Measurements from ENCODE around the gene RNF17. TPM values are rescaled to one million over a fixed set of nuclear protein-coding genes. Genes with fewer than 3 reads are reported as not detected.
A peak's percentile ranks its signal among the peaks of the same experiment; 100 is the strongest.

Gene RNF17
- total RNA-seq, 1 experiment from 2014 or later: not detected

DNA sequence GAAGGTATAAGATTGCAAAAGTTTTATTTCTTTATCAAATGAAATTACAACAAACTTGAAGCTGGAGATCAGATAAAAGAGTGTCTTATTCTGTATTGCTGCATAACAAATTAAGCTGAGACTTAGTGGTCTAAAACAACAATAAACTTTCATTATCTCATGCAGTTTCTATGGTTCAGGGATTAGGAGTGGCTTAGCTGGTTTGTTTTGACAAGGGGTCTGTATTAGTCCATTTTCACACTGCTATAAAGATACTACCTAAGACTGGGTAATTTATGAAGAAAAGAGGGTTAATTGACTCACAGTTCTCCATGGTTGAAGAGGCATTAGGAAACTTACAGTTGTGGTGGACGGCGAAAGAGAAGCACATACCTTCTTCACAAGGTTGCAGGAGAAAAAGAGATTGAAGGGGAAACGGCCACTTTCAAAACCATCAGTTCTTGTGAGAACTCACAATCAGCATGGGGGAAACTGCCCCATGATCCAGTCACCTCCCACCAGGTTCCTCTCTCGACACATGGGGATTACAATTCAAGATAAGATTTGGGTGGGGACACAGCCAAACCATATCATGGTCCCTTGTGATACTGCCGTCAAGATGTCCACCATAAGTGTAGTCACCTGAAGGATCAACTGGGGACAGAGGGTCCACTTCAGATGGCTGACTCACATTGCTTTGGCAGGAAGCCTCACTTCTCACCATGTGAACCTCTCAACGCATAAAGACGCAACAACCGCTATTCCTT, 97.8 kb downstream of the RNF17 start:
- DNase-seq (ENCODE audit: low spot score): no peak

DNA sequence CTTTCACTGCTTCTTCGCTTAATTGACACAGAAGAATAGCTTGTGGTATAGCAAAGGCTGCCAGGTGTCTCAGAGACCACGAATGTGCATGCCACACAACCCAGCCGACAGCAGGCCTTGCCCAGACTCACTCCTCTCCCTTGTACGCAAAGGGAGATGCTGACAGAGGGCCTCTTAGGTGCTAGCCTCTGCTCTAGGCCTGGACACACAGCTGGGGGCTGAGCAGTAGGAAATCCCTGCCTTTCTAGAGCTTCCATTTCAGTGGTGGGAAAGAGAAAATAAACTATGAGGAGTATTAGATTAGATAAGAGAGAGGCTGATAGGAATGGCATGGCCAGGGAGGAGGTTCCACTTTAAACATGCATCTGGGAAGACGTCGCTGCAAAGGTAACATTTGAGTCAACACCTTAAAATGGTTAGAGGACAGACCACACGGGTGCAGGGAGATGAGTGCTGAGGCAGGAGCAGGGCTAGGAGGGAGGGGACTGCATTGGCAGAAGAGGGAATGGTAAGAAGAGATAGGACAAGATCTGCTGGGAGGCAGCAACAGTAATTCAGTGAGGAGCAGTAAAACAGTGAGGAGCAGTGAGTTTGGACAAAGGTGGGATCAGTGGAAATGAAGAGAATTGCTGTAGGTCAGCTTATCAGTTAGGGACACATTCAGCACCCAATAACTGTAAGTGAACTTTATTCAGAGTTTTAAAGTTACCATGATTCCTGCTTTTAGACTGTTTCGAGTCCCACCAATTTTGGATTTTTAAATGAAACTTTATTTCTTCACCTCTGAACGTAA, 100.0 kb downstream of the RNF17 start:
- no peak for DNase-seq (ENCODE audit: low spot score)

DNA sequence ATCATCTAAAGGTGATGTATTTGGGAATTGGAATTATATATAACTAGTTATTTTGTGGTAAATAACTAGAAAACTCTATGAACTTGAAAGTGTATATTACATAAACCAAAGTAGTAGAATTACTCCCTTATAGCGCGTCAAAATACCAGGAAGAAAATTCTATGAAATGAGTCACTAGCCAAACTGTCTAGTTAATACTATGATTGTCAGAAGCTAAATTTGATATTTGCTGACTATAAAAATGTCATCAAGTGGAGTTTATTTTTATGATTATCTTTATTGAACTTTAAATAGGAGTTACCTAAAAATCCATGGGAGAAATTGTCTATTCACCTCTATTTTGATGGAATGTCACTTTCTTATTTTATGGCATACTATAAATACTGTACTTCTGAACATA, 100.6 kb downstream of the RNF17 start:
- DNase-seq (ENCODE audit: low spot score): no peak

DNA sequence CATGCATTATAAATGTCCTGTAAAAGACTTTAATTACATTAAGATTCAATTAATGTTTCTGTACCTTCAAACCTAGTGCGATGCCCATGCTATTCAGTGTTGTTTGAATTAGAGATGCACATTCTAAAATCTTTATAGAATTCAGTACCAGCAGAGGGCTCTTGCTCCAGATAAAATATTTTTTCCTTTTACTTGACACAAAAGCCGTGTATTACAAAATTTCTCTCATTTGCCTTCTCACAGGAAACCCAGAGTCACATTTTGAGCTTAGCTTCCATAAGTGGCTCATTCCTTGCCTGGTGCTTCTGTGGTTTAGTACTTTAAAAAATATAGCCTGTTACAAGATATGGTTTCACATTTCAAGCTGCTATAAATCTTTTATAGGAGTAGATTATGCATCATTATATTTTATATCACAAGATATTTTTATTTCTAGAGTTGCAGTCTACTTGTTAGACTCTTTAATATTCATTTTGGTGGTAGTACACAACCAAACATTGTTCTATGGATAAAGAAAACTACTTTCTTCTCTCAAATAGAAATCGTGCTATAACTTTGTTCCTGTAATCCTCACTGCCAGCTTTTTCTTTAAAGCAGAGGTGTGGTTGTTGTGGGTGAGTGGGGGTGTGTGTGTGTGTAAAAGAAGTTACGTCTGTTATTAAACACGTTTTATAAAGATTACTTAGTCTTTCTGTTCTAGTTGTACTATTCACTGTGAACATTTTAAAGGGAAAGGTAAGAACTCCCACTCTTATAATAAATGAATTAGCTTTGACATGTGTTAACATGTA, 101.4 kb downstream of the RNF17 start:
- DNase-seq (ENCODE audit: low spot score): peak; percentile 2

DNA sequence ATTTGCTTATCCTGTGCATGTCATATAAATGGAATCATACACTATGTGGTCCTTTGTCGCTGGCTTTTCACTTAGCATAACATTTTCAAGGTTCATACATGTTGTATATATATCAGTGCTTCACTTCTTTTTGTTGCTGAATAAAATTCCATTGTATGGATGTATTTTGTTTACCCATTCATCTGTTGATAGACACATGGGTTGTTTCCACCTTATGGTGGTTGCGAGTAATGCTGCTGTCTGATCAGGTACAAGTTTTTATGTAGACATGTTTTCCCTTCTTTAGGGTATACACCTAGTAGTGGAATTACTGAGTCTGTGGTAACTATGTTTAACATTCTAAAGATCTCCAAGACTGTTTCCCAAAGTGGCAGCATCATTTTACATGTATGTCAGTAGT, 102.5 kb downstream of the RNF17 start:
- no peak for DNase-seq (ENCODE audit: low spot score)

DNA sequence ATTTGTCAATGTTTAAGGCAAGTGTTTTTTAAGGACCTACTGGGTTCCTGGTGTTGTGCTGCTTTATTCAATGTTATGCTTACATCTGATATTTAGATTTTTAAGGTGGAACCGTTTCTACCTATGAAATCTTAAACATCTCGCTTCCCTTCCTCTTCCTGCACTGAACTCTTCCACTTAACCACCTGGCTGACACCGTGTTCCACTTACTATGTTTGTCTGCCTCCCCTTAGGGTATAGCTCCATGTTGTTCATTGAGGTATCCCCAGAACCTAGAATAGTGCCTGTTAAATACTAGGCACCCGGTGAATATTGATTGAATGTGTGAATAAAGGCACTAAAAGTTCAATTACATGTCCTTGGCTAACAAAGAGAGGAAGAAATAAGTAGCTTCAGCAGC, 104.9 kb downstream of the RNF17 start:
- DNase-seq (ENCODE audit: low spot score): no peak

DNA sequence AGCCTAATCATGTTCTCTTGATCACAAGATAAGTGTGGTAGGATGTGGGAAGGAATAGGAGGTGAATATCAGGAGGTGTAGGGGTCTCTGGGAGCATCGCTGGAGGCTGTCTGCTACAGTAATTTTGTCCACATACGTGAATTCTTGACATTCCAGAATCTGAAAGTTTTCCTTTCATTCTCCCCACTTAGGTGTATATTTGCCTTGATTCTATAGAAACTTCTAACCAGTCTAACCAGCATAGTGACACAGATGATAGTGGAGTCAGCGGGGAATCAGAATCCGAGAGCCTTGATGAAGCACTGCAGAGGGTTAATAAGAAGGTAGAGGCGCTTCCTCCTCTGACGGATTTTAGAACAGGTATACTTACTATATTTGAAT, 106.4 kb downstream of the RNF17 start:
- DNase-seq (ENCODE audit: low spot score): no peak

DNA sequence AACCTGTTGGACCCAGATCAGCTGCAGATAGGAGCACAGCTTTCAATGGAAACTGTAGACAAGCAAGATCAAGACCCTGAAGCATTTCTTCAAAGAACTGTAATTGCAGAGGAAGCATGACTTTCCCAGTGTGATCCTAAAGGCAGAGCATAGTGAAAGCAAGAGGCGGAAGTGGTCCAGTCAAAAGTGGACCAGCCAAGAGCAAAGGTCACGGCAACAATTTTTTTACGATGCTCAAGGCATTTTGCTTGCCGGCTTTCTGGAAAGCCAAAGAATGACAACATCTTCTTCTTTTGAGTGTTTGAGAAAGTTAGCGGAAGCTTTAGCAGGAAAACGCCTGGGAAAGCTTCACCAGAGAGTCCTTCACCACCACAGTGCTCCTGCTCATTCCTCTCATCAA, 111.6 kb downstream of the RNF17 start:
- no peak for DNase-seq (ENCODE audit: low spot score)

DNA sequence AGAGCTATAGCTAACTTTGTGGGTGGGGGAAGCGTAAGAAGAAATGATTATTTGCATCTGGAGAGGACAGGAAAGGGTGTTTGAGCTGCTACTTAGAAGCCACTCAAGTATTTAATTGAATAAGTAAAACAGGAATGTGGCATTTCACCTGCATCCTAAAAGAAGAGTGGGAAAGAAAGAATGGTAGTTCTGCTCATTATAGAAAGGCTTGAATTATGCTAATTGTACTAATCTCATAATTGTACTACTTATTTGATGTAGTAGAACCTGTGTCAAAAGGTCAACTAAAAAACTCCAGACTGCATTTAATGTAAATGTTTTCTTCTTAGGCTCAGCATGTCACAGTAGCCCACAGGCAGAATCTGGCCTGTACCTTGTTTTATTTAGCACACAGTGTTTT, 113.6 kb downstream of the RNF17 start:
- no peak for DNase-seq (ENCODE audit: low spot score)

DNA sequence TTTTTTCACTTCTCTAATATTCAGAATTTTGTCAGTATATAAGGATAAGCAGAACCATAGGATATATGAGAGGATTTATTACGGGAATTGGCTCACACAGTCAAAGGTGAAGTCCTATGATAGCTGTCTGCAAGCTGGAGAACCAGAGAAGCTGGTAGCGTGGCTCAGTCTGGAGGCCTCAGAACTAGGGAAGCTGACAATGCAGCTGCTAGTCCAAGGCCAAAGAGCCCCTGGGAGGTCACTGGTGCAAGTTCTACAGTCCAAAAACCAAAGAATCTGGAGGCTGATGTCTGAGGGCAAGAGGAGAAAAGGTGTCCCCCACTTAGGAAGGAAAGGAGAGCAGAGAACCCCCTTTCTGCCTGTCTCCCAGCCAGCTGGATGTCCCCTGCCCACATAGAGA, 114.4 kb downstream of the RNF17 start:
- DNase-seq (ENCODE audit: low spot score): no peak

DNA sequence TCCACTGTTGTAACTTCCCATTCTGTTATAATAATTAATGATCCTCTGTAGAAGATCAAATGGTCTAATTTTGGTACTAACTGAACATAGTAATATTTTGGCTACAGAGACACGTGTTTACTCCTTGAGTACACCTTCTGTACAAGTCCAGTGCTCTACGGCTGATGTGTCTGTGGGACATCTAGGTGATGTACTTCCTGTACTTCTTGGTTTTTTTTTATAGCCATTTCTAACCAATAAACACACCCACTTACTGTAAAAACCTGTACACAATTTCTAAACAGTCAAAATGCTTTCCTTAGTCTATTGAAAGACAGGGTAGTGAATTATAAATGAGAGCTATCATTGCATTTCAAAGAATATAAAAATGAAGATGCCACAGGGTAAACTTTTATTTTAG, 118.7 kb downstream of the RNF17 start:
- DNase-seq (ENCODE audit: low spot score): no peak

DNA sequence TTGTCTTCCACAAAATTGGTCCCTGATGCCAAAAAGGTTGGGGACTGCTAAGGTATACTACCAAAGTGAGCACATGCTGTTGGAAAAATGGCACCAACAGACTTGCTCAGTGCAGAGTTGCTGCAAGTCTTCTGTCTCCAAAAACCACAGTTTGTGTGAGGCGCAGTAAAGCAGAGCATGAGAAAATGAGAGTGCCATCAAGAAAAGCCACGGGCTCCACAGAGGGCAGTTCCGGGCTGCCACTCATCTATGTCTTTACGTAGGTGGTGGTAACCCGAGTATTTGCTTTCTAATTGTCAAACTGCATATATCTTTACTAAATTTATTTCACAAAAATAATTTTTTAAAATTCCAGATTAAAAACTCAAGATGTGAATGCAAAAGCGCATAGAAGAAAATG, 123.8 kb downstream of the RNF17 start:
- DNase-seq (ENCODE audit: low spot score): no peak

DNA sequence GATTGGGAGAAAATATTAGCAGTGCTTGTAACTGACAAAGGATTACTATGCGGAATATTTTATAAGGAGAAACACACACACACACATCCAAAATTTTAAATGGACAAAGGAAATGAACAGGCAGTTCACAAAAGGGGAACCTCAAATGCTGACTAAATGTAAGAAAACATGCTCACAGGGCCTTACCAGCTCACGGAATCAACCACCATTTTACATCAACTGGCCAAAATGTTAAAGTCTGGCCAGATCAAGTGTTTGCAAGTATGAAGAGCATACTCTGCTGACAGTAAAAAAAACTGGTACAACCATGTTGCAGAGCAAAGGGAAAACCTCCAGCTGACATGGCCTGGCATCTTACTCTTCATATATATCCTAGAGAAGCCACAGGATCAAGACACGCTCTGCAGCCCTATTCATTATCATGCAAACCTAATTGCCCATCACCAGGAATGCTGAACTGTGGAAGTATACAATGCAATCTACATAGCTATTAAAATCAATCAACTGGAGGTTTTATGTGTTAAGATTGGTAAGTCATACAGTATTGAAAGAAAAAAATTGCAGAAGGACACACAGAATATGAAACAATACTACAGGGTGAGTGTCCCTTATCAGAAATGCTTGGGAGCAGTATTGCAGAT, 124.4 kb downstream of the RNF17 start:
- DNase-seq (ENCODE audit: low spot score): no peak

DNA sequence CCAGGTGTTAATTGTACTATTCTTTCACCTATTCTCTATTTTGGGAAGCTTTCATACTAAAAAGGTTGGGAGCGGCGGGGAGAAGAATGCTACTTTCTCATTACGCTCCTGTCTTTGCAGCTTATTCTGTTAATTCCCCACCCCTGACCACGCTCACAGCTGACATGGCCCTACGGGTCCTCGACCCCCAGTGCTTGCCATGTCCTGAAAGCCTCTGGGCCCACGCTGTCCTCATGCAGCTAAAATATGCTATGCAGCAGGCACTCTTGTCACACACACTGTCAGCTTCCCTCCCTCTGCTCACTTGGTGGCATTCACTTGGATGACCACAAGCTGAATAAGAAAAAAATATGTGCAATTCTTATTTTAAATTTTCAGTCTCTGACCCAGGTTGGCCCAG, 126.3 kb downstream of the RNF17 start:
- DNase-seq (ENCODE audit: low spot score): no peak

DNA sequence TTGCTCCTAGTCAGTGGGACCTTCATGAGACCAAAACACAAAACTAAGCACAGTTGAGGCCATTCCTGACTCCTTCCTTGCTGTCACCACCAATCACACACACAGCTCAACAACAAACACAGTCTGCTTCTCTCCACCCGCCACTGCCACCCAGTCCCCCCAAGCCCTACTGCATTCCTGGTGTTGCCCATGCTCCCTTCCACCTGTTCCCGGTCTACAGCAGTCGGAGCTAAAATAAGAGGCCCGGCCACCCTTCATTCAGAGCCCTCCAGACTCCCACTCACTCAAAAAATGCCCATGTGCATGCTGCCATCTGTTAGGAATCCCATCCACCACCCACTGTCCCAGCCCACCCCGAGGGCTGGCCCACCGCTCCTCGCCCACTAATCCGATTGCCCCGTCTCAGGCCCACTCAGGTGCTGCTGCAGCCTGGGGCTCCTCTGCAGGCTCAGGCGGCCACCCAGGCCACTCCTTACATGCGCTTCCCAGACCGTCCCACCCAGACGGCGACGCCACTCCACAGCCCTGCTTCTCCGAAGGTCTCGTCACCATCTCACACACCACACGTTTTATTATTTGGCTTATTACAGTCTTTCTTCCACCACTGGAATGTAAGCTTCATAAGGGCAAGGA, 127.6 kb downstream of the RNF17 start:
- DNase-seq (ENCODE audit: low spot score): no peak

DNA sequence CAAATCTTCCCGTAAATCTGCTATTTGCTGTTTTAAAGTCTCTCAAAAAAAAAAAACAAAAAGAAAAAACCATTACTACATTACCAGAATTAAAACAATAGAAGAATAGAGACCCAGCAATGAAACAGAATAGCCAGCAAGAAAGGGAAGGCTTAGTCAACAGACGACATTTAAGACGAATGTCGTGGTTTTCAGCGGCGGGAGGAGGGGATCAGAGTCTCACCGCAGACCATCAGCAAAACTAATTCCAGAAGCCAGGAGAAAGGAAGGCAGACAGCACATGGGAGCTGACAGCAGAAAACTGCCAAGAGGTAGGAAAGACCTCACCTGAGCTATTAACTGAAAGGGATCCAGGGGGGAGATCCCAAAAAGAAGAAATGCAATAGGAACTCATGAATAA, 128.9 kb downstream of the RNF17 start:
- DNase-seq (ENCODE audit: low spot score): peak; percentile 10

DNA sequence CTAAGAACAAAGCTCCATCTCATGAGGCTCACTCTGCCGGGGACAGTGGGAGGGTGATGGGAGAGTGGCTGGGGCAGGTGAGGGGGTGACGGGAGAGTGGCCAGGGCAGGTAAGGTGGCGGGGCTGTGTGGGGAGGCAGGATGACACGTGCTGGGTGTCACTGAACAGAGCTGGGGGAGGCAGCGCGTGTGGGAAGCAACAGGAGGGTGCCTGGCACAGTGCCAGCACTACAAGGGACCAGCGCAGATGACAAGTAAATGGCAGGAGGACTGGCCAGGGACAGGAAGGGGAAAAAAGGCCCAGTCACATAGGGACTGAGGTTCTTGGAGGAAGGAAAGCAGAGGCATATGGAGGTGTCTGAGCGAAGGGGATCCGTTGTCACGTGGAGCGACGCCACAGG, 129.9 kb downstream of the RNF17 start:
- DNase-seq (ENCODE audit: low spot score): no peak

DNA sequence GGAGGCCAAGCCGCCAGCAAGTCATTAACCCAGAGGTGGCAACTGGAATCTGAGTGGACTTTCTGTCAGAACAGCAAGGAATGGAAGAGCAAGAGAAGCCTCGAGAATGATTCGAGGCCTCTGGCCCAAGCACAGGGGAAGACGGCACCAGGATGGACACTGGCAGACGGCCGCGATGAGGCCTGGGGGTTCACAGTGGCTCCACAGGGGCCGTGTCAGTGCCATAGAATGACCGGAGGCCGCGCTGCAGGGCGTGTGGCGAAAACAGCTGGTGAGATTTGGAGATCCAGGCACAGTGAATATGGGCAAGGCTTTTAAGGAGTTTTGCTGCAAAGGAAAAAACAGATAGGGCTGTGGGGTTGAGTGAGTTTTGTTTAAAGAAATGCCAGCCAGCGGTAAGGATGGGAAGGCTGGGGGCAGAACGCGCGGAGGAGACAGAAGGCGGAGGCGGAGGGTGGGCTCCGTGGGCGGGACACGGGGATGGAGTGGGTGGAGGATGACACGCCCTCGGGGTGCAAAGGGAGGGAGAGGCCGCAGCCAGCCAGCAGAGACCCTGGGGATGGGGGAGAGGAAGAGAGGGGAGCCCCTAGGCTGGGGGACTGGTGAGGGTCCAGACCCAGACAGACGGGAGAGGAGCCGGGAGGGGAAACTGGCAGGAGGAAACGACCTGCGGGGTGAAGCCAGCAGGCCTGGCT, 130.5 kb downstream of the RNF17 start:
- DNase-seq (ENCODE audit: low spot score): no peak

DNA sequence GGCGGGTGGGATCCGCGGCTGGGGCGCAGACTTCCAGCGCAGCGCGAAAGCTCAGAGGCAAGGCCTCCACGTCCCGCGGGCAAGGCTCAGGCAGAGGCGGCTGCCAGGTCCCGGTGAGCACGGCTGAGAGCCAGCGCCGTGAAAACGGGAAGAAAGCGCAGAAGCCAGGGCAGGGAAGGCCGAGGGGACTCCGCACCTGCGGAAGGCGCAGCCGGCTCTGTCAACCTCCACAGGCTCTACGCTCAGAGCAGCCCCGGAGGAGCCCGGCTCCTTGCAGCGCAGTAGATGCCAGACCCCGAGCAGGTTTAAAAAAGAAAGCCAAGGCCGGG, 131.0 kb downstream of the RNF17 start:
- no peak for DNase-seq (ENCODE audit: low spot score)

DNA sequence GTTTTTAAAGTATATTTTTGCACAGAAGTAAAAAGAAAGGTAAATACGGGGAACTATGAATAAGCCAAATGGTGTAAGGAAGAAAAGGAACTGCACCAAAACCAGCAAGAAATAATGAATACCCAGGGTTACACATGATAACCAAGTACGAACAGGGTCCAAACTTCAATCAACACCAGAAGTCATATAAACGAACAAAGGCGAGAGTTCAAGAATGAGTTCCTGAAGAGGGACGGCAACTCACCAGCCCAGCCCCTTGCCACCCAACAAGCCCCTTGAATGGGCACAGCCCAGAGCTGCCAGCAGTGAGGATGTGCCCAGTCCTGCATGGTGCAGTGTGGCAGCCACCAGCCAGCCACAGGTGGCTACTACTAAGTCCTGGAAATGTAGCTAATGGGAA, 132.1 kb downstream of the RNF17 start:
- DNase-seq (ENCODE audit: low spot score): no peak

DNA sequence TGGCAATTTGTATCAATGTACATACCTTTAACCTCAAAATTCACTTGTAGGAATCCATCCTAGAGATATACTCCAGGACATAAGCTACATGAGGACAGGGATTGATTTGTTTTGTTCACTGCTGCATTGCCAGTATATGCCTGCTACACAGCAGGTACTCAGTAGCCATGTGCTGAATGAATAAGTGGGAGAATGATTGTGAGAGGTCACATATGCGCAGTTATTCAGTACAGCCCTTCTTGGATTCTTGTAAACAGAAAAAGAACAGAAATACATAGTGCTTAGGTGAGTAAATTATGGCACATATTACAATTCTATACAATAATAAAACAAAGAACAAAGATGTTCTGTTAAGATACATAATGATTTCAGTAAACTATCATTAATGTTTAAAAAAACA, 133.3 kb downstream of the RNF17 start:
- no peak for DNase-seq (ENCODE audit: low spot score)
